K562 (cell line): Measurements from ENCODE around the gene EIF4G1. TPM values are rescaled to one million over a fixed set of nuclear protein-coding genes. Genes with fewer than 3 reads are reported as not detected.

Source experiments
- ASH1L ChIP-seq: fragments of 450-650 bp; IDR thresholded peaks from 2 replicates; pipeline ENCODE4 v1.6.1; 2018; ENCODE audit warnings: borderline replicate concordance, mild to moderate bottlenecking, low read depth; ENCODE audit not compliant: partially characterized antibody
- BMI1 ChIP-seq: fragments of 150-350 bp; IDR thresholded peaks from 2 replicates; pipeline ENCODE4 v1.6.1; 2014; ENCODE audit warnings: low read length
- CC2D1A ChIP-seq: fragments of 450-650 bp; IDR thresholded peaks from 2 replicates; pipeline ENCODE4 v1.6.1; 2017; ENCODE audit warnings: mild to moderate bottlenecking
- FOXA3 ChIP-seq, 2 experiments: fragments of 450-650 bp in 1 of 2; sonication (generic) in 1 of 2; formaldehyde crosslinking; IDR thresholded peaks in 1 of 2; conservative IDR thresholded peaks in 1 of 2; 2 replicates each; pipeline versions ENCODE4 v1.4.0 to v1.8.0; 2020 to 2022; ENCODE audit warnings: mild to moderate bottlenecking in 2 of 2, missing genetic modification reagents in 1 of 2
- GATA2 ChIP-seq: sonication (generic); formaldehyde crosslinking; IDR thresholded peaks from 2 replicates; pipeline ENCODE4 v1.4.0; 2020; ENCODE audit warnings: mild to moderate bottlenecking, missing genetic modification reagents
- HNRNPK ChIP-seq: fragments of 200-400 bp; formaldehyde crosslinking; IDR thresholded peaks from one replicate; pipeline ENCODE4 v1.6.1; 2018; ENCODE audit warnings: mild to moderate bottlenecking, low read depth, low read length; ENCODE audit not compliant: poor library complexity, severe bottlenecking
- JUNB ChIP-seq: fragments of 450-650 bp; formaldehyde crosslinking; conservative IDR thresholded peaks from 2 replicates; pipeline ENCODE4 v1.4.0; 2020; ENCODE audit warnings: mild to moderate bottlenecking
- KAT2B ChIP-seq: IDR thresholded peaks from one replicate; pipeline ENCODE4 v1.6.1; 2012; ENCODE audit warnings: low read depth, mild to moderate bottlenecking, control low read depth, inconsistent platforms, low read length, moderate library complexity
- MAFG ChIP-seq: fragments of 450-650 bp; conservative IDR thresholded peaks from 2 replicates; pipeline ENCODE4 v1.6.1; 2016; ENCODE audit warnings: missing genetic modification characterization, missing compliant biosample characterization
- MEF2D ChIP-seq: conservative IDR thresholded peaks from 2 replicates; pipeline ENCODE4 v1.6.1; 2016; ENCODE audit warnings: low read depth, missing genetic modification characterization, missing compliant biosample characterization
- NFXL1 ChIP-seq: fragments of 450-650 bp; formaldehyde crosslinking; IDR thresholded peaks from 2 replicates; pipeline ENCODE4 v1.4.0; 2021; ENCODE audit warnings: mild to moderate bottlenecking
- OTX1 ChIP-seq: fragments of 450-650 bp; formaldehyde crosslinking; IDR thresholded peaks from 2 replicates; pipeline ENCODE4 v1.4.0; 2022; ENCODE audit warnings: mild to moderate bottlenecking
- SMAD2 ChIP-seq: fragments of 150-350 bp; IDR thresholded peaks from 2 replicates; pipeline ENCODE4 v1.6.1; 2014; ENCODE audit warnings: low read depth, mild to moderate bottlenecking, low read length
- SPI1 ChIP-seq: IDR thresholded peaks from 2 replicates; pipeline ENCODE4 v1.6.1; 2011; ENCODE audit warnings: low read depth, low read length, control low read depth, borderline replicate concordance
- TAL1 ChIP-seq: fragments of 450-650 bp; IDR thresholded peaks from 2 replicates; pipeline ENCODE4 v1.6.1; 2016; ENCODE audit warnings: mild to moderate bottlenecking
- U2AF2 ChIP-seq: fragments of 200-400 bp; formaldehyde crosslinking; optimal IDR thresholded peaks from 2 replicates; pipeline ENCODE3; 2017; ENCODE audit warnings: low read depth, mild to moderate bottlenecking, low read length
- ZC3H8 ChIP-seq: fragments of 450-650 bp; IDR thresholded peaks from 2 replicates; pipeline ENCODE4 v1.6.1; 2017
- ZKSCAN1 ChIP-seq: fragments of 150-350 bp; IDR thresholded peaks from 2 replicates; pipeline ENCODE4 v1.6.1; 2016; ENCODE audit warnings: low read depth, low read length
- ZNF444 ChIP-seq: fragments of 250-450 bp; sonication (Bioruptor Pico); IDR thresholded peaks from 2 replicates; pipeline ENCODE4 v1.4.0; 2020; ENCODE audit warnings: mild to moderate bottlenecking, moderate library complexity
- ZNF644 ChIP-seq: fragments of 200-800 bp; sonication (Bioruptor generic); IDR thresholded peaks from 2 replicates; pipeline ENCODE4 v1.6.1; 2016; ENCODE audit warnings: low read depth, missing genetic modification characterization, missing compliant biosample characterization
- ZNF696 ChIP-seq: fragments of 250-450 bp; sonication (Bioruptor Pico); conservative IDR thresholded peaks from 2 replicates; pipeline ENCODE4 v1.4.0; 2020; ENCODE audit warnings: mild to moderate bottlenecking, moderate library complexity
- ZNF717 ChIP-seq: fragments of 250-450 bp; sonication (Bioruptor Pico); IDR thresholded peaks from 2 replicates; pipeline ENCODE4 v1.5.0; 2021
- ZNF780A ChIP-seq: fragments of 250-450 bp; sonication (Bioruptor Pico); IDR thresholded peaks from 2 replicates; pipeline ENCODE4 v1.5.0; 2021; ENCODE audit warnings: mild to moderate bottlenecking
- polyA plus RNA-seq, 8 experiments: library from polyadenylated mRNA; depleted of rRNA in 4 of 8; stranded (reverse) in 5 of 8; unstranded in 3 of 8; fragments of >200 nt; fragmentation: Nextera tagmentation in 2 of 8; fragmentation: Illumina TruSeq in 1 of 8; extraction: Ambion mirVana in 2 of 8; extraction: Trizol in 1 of 8; gene quantifications; 2 replicates each; pipeline versions ENCODE4 v1.2.1 to v1.2.3, GENCODE V29; 2011 to 2014; ENCODE audit warnings: inconsistent platforms in 1 of 8, missing spikeins in 1 of 8
- total RNA-seq, 7 experiments: library from RNA; depleted of rRNA in 6 of 7; stranded (reverse); fragments of >200 nt in 6 of 7; fragmentation: Illumina TruSeq in 2 of 7; extraction: Trizol in 2 of 7; gene quantifications; 2 replicates each; pipeline versions ENCODE4 v1.2.1 to v1.2.3, GENCODE V29; 2011 to 2021; ENCODE audit warnings: low replicate concordance in 1 of 7
- TF ChIP-seq, protein P1 (sequence below): fragments of 450-650 bp; IDR thresholded peaks from 2 replicates; pipeline ENCODE4 v1.6.1; 2017; ENCODE audit warnings: antibody characterized with exemption
- TF ChIP-seq, protein P2 (sequence below), 2 experiments: IDR thresholded peaks; 2 replicates each; pipeline ENCODE4 v1.6.1; 2011; ENCODE audit warnings: borderline replicate concordance in 1 of 2, control low read depth in 1 of 2, low read depth in 1 of 2, low read length in 1 of 2, mild to moderate bottlenecking in 1 of 2, mixed read lengths in 1 of 2, moderate library complexity in 1 of 2; ENCODE audit not compliant: insufficient read depth in 1 of 2, insufficient read length in 1 of 2, poor library complexity in 1 of 2, severe bottlenecking in 1 of 2; ENCODE audit errors: extremely low read depth in 1 of 2
- TF ChIP-seq, protein P3 (sequence below): IDR thresholded peaks from 2 replicates; pipeline ENCODE4 v1.6.1; 2011; ENCODE audit warnings: borderline replicate concordance, low read depth, mild to moderate bottlenecking, moderate library complexity, low read length; ENCODE audit not compliant: insufficient read depth, poor library complexity, severe bottlenecking

The EIF4G1 gene
- total and polyA plus RNA-seq, 9 of the 15 experiments (the other 6 are each of a cell fraction or from before 2014, with no cell fraction given) = 4.6 to 505 (median 155) TPM

DNA sequence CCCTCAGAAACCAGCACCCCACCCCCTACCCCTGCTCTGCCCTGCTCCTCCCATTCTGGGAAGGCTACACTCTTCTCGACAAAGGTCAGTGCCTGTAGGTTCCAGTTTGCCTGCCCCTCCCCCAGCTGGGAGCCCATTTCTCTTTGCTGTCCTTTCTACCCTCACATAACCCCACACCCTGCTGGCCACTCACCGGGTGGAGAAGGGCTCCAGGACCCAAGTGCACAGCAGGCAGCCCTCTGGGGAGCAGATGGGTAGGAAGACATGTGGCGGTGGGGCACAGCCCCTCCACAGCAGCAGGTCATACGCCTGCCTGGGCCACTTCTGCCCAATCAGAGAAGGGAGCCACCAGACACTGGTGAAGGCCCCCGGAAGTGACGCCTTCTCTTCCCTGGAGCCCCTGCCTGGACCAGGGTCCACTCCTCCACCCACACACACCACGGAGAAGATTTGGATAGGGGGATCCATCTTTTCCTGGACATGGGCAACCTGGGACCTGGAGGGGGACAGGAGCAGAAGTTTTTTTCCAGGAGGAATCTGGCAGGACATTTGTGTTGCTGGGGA is 63.6 kb downstream of the EIF4G1 start, which contains the start of gene THPO (continued):
- TF ChIP-seq FOXA3 (CRISPR knock-in tag; conservative IDR thresholded peaks at IDR 0.05 in 1 of 2, IDR thresholded peaks at IDR 0.05 in 1 of 2) (no peak), SPI1 (no peak), ZNF780A (no peak), ZKSCAN1 (no peak), OTX1 (CRISPR knock-in tag) (no peak), ZC3H8 (no peak), HNRNPK (no peak), ASH1L (no peak), JUNB (CRISPR knock-in tag) (no peak), BMI1 (no peak), U2AF2 (no peak), KAT2B (no peak), MEF2D (tag) (no peak), ZNF644 (tag) (no peak), ZNF696 (CRISPR knock-in tag) (no peak), MAFG (tag) (no peak), SMAD2 (no peak), TAL1 (no peak), CC2D1A (no peak), ZNF717 (CRISPR knock-in tag) (no peak), GATA2 (CRISPR knock-in tag) (no peak), ZNF444 (CRISPR knock-in tag) (no peak), NFXL1 (CRISPR knock-in tag) (no peak)
- TF ChIP-seq, protein P1, sequence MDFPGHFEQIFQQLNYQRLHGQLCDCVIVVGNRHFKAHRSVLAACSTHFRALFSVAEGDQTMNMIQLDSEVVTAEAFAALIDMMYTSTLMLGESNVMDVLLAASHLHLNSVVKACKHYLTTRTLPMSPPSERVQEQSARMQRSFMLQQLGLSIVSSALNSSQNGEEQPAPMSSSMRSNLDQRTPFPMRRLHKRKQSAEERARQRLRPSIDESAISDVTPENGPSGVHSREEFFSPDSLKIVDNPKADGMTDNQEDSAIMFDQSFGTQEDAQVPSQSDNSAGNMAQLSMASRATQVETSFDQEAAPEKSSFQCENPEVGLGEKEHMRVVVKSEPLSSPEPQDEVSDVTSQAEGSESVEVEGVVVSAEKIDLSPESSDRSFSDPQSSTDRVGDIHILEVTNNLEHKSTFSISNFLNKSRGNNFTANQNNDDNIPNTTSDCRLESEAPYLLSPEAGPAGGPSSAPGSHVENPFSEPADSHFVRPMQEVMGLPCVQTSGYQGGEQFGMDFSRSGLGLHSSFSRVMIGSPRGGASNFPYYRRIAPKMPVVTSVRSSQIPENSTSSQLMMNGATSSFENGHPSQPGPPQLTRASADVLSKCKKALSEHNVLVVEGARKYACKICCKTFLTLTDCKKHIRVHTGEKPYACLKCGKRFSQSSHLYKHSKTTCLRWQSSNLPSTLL = no peak
- TF ChIP-seq, protein P2, sequence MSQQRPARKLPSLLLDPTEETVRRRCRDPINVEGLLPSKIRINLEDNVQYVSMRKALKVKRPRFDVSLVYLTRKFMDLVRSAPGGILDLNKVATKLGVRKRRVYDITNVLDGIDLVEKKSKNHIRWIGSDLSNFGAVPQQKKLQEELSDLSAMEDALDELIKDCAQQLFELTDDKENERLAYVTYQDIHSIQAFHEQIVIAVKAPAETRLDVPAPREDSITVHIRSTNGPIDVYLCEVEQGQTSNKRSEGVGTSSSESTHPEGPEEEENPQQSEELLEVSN (IDR thresholded peaks at IDR 0.05; ENCODE audit: borderline replicate concordance in 1 of 2, extremely low read depth in 1 of 2, insufficient read depth in 1 of 2, insufficient read length in 1 of 2, low read depth in 1 of 2, low read length in 1 of 2, poor library complexity in 1 of 2, severe bottlenecking in 1 of 2) = no peak
- TF ChIP-seq, protein P3, sequence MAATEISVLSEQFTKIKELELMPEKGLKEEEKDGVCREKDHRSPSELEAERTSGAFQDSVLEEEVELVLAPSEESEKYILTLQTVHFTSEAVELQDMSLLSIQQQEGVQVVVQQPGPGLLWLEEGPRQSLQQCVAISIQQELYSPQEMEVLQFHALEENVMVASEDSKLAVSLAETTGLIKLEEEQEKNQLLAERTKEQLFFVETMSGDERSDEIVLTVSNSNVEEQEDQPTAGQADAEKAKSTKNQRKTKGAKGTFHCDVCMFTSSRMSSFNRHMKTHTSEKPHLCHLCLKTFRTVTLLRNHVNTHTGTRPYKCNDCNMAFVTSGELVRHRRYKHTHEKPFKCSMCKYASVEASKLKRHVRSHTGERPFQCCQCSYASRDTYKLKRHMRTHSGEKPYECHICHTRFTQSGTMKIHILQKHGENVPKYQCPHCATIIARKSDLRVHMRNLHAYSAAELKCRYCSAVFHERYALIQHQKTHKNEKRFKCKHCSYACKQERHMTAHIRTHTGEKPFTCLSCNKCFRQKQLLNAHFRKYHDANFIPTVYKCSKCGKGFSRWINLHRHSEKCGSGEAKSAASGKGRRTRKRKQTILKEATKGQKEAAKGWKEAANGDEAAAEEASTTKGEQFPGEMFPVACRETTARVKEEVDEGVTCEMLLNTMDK = no peak
